Stimulated activated CD4-positive, alpha-beta T cell treated with anti-CD3 and anti-CD28 coated beads, TNF-alpha, amount 100 ng/mL, for 24 hours (primary cell): Measurements from ENCODE around the gene DENND1B.

ENCODE experiments used
- DNase-seq, 3 experiments: peaks; one replicate each; pipeline ENCODE4 v3.0.0-alpha.2; 2020; ENCODE audit warnings: low read depth in 3 of 3

Gene DENND1B

DNA sequence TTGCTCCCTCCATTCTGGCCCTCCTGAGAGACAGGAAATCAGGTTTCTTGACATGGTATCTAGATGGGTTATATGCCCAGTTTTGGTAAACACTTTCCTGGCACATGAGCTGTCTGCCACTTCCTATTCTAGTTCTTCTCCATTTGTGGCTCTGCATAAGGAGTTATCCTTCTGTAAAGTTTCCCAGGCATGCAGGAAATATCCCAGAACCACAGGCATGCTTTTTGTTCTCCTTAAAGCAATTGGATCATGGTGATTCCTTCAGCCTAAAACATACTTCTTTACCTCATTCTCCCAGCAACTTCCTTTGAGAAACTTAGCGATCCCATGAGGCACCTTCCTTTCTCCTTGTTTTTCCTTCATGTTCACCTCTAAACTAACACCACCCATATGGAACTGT lies 307.4 kb downstream of the DENND1B start:
- DNase-seq = no peak

DNA sequence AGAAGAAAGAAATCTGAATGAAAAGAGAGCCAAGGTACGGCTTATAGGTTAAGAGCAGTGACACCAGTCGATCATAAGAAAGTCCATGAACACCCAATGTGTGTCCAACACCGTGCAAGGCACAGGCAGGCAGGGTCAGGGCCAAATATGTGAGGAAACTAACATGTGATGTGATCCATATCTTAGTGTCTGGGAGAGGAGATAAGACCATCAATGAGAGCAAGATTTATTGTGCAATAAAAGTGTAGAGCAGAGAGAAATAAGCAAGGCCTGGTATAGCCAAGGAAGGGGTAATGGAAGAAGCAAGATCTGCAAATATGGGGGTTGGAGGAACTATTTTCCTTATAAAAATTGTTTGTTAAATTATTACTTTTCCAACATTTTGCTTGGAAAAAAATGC lies 308.5 kb downstream of the DENND1B start:
- DNase-seq = no peak

DNA sequence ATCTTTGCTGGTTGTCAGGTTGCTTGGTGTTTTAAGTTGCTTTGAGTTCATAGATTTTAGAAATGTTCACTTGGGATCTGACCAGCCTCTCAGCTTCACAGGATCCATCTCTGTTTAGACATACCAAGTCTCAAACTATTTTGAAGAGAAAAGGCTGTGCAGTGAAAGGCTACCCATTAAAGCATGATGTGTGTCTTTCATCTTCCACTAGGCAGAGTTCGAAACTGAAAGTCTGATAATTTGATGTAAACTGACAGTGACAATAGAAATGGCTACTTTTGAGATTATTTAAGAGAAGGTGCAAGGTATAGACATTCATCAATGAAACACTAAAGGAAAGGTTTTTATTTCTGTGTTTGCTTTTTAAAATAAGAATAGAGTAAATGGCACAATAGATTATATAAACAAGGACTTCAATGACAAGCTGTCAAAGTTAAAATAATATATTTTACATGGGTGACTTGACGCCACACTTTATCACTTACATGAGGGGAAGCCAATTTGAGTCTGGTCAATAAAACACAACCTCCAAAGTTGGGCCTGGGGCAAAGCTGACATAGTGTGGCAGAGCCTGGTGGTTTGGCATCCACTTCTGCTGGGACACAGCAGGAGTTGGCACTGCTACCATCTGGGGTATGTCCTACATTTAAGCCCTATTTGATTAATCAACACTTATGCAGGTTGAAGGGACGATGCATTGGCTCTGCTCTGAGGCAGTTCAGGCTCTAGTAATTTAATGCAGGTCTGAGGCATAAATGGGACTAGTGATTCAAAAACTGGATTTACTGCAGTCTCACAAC lies 309.6 kb downstream of the DENND1B start:
- DNase-seq = no peak

DNA sequence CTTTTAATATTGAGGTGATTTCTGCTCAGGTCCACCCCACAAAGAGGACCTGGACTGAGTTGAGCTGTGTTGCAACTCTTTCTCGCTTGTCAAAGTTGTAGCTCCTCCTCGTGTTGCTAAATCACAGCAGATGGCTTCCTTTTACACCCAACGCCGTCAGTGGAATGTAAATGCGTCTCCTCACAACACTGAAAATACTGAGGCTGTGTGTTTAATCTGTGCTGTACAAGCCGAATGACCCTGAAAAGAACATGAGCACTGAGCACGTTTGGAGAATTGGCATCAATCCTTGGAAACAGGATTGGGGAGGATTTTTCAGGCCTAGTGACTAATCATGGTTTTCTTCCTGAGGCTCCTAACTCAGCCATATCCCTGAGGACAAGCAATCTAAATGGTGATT lies 311.2 kb downstream of the DENND1B start:
- no peak for DNase-seq

DNA sequence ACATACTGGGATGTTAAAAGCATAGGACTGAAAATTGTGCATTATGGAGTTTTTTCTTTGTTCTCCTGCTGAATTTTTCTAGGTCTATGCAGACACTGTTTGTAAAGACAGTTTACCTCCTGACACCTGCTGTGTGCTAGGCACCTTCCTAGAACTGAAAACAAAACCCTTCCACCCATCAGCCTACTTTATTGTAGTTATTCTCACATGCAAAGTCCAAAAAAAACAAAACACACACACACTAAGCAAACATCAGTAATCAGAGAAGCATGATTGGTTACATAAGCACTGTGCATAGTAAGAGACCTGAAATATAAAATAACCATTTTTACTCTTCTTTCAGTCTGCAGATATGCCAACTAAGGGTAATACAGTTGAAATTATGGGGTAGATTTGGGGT lies 312.1 kb downstream of the DENND1B start:
- no peak for DNase-seq

DNA sequence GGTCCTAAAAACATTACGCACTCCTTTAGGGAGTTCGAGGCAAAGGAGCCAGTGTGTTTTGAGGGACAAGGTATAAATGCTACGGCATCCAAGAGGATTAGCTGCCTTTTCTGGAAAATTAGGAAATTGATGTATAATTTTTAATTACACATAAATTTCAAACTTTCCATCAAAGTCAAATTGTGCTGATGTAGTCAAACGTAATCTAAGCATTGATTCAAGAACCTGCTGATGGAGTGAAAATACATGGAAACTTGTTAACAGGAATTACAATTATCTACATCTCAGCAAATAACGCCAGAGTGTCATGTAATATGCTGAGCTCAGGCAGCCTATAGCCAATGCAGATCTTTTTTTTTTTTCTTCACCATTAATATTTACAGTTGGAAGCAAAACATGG lies 312.7 kb downstream of the DENND1B start:
- no peak for DNase-seq
